Medulla oblongata (tissue), 1 donor: Measurements from ENCODE around the gene PATZ1.

Source experiments
- DNase-seq: peaks from one replicate; pipeline ENCODE4 v3.0.0-alpha.2; 2015; ENCODE audit errors: extremely low spot score

The PATZ1 gene

DNA sequence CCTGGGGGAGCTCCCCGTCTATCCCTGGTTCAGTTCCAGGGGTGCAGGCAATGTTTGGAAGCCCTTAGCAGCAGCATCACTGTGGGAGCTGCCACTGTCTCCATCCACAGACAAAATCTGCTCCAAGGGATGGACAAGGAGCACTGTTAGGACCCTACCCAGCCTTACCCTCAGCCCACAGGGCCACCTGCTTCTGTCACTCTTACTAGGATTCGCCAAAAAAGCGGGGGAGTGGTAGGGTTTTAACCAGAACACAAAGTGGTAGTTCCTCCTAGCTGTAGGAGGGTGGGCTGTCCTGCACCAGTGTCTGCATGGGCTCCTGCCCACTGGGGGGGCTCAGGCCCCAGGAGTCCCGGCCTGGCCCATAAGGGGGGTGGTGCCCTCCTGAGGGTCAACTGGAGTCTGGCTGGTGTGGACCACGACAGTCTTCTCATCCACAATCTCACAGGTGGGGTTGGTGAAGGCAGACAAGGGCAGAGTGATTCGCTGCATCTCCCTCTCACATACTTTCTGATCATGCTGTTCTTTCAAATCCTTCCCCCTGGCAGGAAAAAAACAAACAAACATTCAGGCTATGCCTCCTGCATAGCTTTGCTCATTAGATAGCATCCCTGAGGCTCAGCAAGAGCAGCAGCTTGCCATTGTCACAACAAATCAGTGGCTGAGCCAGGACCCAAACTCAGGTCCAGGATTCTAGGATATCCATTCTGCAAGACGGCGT, 63.2 kb downstream of the PATZ1 start:
- no peak for DNase-seq

DNA sequence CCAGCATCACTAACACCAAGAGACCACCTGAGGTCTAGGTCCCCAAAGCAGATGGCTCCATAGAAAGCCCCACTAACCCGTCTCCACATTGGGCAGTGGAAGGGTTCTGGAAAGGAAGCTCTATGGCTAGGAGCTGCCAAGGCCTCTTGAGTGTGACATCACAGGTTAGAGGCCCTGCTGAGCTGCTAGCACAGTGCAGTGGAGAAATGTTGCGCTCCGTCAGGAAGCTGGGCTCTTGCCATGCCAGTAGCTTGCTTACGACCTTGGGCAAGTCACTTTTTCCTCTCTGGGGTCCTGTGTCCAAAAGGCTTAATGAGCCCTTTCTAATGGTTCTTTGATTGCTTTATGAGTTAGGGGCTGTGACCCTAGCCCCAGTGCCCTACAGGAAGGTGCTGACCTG, 64.4 kb downstream of the PATZ1 start:
- DNase-seq: no peak

DNA sequence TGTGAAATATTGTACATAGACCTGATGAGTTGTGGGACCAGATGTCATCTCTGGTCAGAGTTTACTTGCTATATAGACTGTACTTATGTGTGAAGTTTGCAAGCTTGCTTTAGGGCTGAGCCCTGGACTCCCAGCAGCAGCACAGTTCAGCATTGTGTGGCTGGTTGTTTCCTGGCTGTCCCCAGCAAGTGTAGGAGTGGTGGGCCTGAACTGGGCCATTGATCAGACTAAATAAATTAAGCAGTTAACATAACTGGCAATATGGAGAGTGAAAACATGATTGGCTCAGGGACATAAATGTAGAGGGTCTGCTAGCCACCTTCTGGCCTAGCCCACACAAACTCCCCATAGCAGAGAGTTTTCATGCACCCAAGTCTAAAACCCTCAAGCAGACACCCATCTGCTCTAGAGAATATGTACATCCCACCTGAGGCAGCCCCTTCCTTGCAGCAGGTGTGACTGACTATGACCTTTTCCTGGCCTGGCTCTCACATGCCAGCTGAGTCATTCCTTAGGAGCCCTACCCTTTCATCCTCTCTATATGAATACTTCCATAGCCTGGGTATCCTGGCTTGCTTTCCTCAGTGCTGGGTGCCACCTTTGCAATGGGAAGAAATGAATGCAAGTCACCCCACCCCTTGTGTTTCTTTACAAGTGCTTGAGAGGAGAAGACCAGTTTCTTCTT, 66.2 kb downstream of the PATZ1 start:
- no peak for DNase-seq

DNA sequence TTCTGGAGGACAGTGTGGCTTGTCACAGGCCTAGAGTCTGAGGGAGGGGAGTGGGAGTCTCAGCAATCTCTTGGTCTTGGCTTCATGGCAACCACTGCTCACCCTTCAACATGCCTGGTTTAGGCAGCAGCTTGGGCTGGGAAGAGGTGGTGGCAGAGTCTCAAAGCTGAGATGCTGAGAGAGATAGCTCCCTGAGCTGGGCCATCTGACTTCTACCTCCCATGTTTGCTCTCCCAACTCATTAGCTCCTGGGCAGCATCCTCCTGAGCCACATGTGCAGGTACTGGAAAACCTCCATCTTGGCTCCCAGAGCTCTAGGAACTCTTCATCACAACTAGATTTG, 66.8 kb downstream of the PATZ1 start:
- DNase-seq: no peak

DNA sequence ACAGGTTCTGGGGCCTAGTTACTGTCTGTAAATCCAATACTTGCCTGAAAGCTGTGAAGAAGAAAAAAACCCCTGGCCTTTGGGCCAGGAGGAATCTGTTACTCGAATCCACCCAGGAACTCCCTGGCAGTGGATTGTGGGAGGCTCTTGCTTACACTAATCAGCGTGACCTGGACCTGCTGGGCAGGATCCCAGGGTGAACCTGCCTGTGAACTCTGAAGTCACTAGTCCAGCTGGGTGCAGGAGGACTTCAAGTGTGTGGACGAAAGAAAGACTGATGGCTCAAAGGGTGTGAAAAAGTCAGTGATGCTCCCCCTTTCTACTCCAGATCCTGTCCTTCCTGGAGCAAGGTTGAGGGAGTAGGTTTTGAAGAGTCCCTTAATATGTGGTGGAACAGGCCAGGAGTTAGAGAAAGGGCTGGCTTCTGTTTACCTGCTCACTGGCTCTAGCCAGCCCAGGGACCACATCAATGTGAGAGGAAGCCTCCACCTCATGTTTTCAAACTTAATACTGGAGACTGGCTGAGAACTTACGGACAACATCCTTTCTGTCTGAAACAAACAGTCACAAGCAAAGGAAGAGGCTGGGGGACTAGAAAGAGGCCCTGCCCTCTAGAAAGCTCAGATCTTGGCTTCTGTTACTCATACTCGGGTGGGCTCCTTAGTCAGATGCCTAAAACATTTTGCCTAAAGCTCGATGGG, 67.4 kb downstream of the PATZ1 start:
- no peak for DNase-seq

DNA sequence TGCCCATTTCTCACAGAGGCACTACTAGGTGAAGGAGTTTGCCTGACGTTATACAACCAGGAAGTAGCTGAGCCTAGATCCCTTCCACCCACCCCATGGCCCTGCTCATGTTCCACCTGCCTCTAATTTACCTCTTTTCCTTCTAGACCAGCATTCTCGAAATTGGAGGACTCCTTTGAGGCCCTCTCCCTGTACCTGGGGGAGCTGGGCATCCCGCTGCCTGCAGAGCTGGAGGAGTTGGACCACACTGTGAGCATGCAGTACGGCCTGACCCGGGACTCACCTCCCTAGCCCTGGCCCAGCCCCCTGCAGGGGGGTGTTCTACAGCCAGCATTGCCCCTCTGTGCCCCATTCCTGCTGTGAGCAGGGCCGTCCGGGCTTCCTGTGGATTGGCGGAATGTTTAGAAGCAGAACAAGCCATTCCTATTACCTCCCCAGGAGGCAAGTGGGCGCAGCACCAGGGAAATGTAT, 68.0 kb downstream of the PATZ1 start:
- no peak for DNase-seq

DNA sequence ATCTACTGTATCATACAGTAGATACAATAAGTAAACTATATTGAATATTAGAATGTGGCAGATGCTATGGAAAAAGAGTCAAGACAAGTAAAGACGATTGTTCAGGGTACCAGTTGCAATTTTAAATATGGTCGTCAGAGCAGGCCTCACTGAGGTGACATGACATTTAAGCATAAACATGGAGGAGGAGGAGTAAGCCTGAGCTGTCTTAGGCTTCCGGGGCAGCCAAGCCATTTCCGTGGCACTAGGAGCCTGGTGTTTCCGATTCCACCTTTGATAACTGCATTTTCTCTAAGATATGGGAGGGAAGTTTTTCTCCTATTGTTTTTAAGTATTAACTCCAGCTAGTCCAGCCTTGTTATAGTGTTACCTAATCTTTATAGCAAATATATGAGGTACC, 68.4 kb downstream of the PATZ1 start:
- DNase-seq: no peak

DNA sequence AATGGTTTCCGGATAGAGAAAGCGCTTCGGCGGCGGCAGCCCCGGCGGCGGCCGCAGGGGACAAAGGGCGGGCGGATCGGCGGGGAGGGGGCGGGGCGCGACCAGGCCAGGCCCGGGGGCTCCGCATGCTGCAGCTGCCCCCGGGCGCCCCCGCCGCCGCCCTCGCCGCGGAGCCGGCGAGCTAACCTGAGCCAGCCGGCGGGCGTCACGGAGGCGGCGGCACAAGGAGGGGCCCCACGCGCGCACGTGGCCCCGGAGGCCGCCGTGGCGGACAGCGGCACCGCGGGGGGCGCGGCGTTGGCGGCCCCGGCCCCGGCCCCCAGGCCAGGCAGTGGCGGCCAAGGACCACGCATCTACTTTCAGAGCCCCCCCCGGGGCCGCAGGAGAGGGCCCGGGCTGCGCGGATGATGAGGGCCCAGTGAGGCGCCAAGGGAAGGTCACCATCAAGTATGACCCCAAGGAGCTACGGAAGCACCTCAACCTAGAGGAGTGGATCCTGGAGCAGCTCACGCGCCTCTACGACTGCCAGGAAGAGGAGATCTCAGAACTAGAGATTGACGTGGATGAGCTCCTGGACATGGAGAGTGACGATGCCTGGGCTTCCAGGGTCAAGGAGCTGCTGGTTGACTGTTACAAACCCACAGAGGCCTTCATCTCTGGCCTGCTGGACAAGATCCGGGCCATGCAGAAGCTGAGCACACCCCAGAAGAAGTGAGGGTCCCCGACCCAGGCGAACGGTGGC, 69.5 kb downstream of the PATZ1 start:
- DNase-seq: no peak
